ENCODE measurements around the gene ASB10. TPM values are rescaled to one million over a fixed set of nuclear protein-coding genes. Genes with fewer than 3 reads are reported as not detected.

ASB10 gene
- total RNA-seq, 3 donors from 2014 or later (not counting 1 experiment from before 2014, with no cell fraction given) = not detected

GRCh38 chr7:151137791-151138152, 49.3 kb downstream of the ASB10 start:
- no peak overlapping the region for H3K27ac ChIP-seq (ENCODE audit: low read length)
- H3K36me3 Mint-ChIP-seq = no peaks in the 10 kb centered on the region
- no peaks in the 10 kb centered on the region for H3K9me3 ChIP-seq (ENCODE audit: control insufficient read depth, insufficient read depth, low read length)
- DNase-seq (peak in 1 of 2 donors; percentile 5), ATAC-seq (no peak)
- no peaks in the 10 kb centered on the region for H3K27me3 ChIP-seq (ENCODE audit: control insufficient read depth, insufficient read depth, low read length)
- no peak overlapping the region for H3K4me3 ChIP-seq (ENCODE audit: low read length)
- H3K27me3 Mint-ChIP-seq (ENCODE audit: low read depth in 2 of 2) = no peaks in the 10 kb centered on the region
- no peaks in the 10 kb centered on the region for H3K4me1 Mint-ChIP-seq
- H3K4me3 Mint-ChIP-seq = no peak overlapping the region
- 95% methylated on average over 11 of the region's 11 CpGs for WGBS (ENCODE audit: insufficient coverage)
- no peak overlapping the region for H3K27ac Mint-ChIP-seq
- no peaks in the 10 kb centered on the region for H3K4me1 ChIP-seq (ENCODE audit: control insufficient read depth, insufficient read depth, low read length)
- H3K9me3 Mint-ChIP-seq = no peaks in the 10 kb centered on the region
- intact Hi-C loops (cut with micrococcal nuclease) = no loop called here
- TF ChIP-seq CTCF (IDR thresholded peaks at IDR 0.05) = no peak
- H3K36me3 ChIP-seq (ENCODE audit: control insufficient read depth, insufficient read depth, low read length) = peaks cover 7% of the 10 kb centered on the region

- H3K4me3 ChIP-seq (ENCODE audit: low read length) = no peak overlapping the region
- no peaks in the 10 kb centered on the region for H3K36me3 Mint-ChIP-seq
- H3K36me3 ChIP-seq (ENCODE audit: control insufficient read depth, insufficient read depth, low read length) = peaks cover 7% of the 10 kb centered on the region
- ATAC-seq = no peak
- H3K27me3 Mint-ChIP-seq (ENCODE audit: low read depth in 2 of 2) = no peaks in the 10 kb centered on the region
- H3K9me3 Mint-ChIP-seq = no peaks in the 10 kb centered on the region
- intact Hi-C loops (cut with micrococcal nuclease) = no loop called here
- 91% methylated on average over 22 of the region's 22 CpGs for WGBS (ENCODE audit: insufficient coverage)
- H3K27me3 ChIP-seq (ENCODE audit: control insufficient read depth, insufficient read depth, low read length) = no peaks in the 10 kb centered on the region
- peak in 1 of 2 donors; percentile 12 for DNase-seq
- H3K27ac Mint-ChIP-seq = no peak overlapping the region
- H3K4me3 Mint-ChIP-seq = no peak overlapping the region
- no peak overlapping the region for H3K27ac ChIP-seq (ENCODE audit: low read length)
- no peaks in the 10 kb centered on the region for H3K4me1 Mint-ChIP-seq
- no peak for TF ChIP-seq CTCF (IDR thresholded peaks at IDR 0.05)
- no peaks in the 10 kb centered on the region for H3K4me1 ChIP-seq (ENCODE audit: control insufficient read depth, insufficient read depth, low read length)
- H3K9me3 ChIP-seq (ENCODE audit: control insufficient read depth, insufficient read depth, low read length) = no peaks in the 10 kb centered on the region
Observed at GRCh38 chr7:151137076-151137675, 49.9 kb downstream of the ASB10 start.

GRCh38 chr7:151135866-151136843, 50.9 kb downstream of the ASB10 start:
- Histone ChIP-seq H3K36me3 (ENCODE audit: control insufficient read depth, insufficient read depth, low read length) (peaks cover 5% of the 10 kb centered on the region), H3K9me3 (ENCODE audit: control insufficient read depth, insufficient read depth, low read length) (no peaks in the 10 kb centered on the region), H3K4me1 (ENCODE audit: control insufficient read depth, insufficient read depth, low read length) (no peaks in the 10 kb centered on the region), H3K27ac (ENCODE audit: low read length) (no peak overlapping the region), H3K4me3 (ENCODE audit: low read length) (no peak overlapping the region), H3K27me3 (ENCODE audit: control insufficient read depth, insufficient read depth, low read length) (no peaks in the 10 kb centered on the region)
- WGBS (ENCODE audit: insufficient coverage) = 95% methylated on average over 31 of the region's 33 CpGs
- Mint-ChIP-seq H3K9me3 (no peaks in the 10 kb centered on the region), H3K27me3 (ENCODE audit: low read depth in 2 of 2) (no peaks in the 10 kb centered on the region), H3K4me1 (no peaks in the 10 kb centered on the region), H3K4me3 (no peak overlapping the region), H3K27ac (no peak overlapping the region), H3K36me3 (no peaks in the 10 kb centered on the region)
- no peak for TF ChIP-seq CTCF (IDR thresholded peaks at IDR 0.05)
- intact Hi-C loops (cut with micrococcal nuclease) = no loop called here
- ATAC-seq (no peak), DNase-seq (no peak)

Data from natural killer cell (primary cell).